WTC11 (cell line): ENCODE data around the gene GALNT15. TPM values are rescaled to one million over a fixed set of nuclear protein-coding genes. Genes with fewer than 3 reads are reported as not detected.

Experiments used
- ATAC-seq: fragments of 200-7000 bp; cut with Tn5 transposase; 2 replicates; pipeline ENCODE4 v1.10.0; 2021; ENCODE audit warnings: mild to moderate bottlenecking, moderate library complexity
- CTCF ChIA-PET: fragments of 300-600 bp; sonication (Branson Sonifier 250); formaldehyde crosslinking; loops from one replicate; lab custom pipeline; 2021; ENCODE audit warnings: antibody characterized with exemption; lab: Charles Lee
- POLR2A ChIA-PET: fragments of 350-600 bp; sonication (Branson Sonifier 250); formaldehyde crosslinking; loops from one replicate; lab custom pipeline; 2021; ENCODE audit warnings: antibody characterized with exemption; lab: Charles Lee
- DNase-seq: peaks from one replicate; pipeline ENCODE4 v3.0.0; 2021; ENCODE audit warnings: low spot score
- H3K27ac Mint-ChIP-seq: 2 replicates; pipeline ENCODE4 v1.8.0; 2021; ENCODE audit warnings: mixed read lengths
- H3K27me3 Mint-ChIP-seq: 2 replicates; pipeline ENCODE4 v1.8.0; 2021; ENCODE audit warnings: low read depth, mild to moderate bottlenecking, moderate library complexity, mixed read lengths
- H3K36me3 Mint-ChIP-seq: 2 replicates; pipeline ENCODE4 v1.8.0; 2021; ENCODE audit warnings: mixed read lengths
- H3K4me1 Mint-ChIP-seq: 2 replicates; pipeline ENCODE4 v1.8.0; 2022; ENCODE audit warnings: mixed read lengths
- H3K4me3 Mint-ChIP-seq: 2 replicates; pipeline ENCODE4 v1.8.0; 2021; ENCODE audit warnings: mild to moderate bottlenecking, moderate library complexity, mixed read lengths
- H3K9me3 Mint-ChIP-seq: 2 replicates; pipeline ENCODE4 v1.8.0; 2021; ENCODE audit warnings: mixed read lengths
- ATF2 ChIP-seq: sonication (generic); formaldehyde crosslinking; IDR thresholded peaks from 2 replicates; pipeline ENCODE4 v1.8.1; 2022; ENCODE audit warnings: low read depth, missing genetic modification reagents, borderline replicate concordance
- CBFB ChIP-seq: sonication (generic); formaldehyde crosslinking; IDR thresholded peaks from 2 replicates; pipeline ENCODE4 v1.8.1; 2022; ENCODE audit warnings: mild to moderate bottlenecking, low read depth, missing genetic modification reagents
- ERG ChIP-seq: fragments of 250-450 bp; sonication (Bioruptor Pico); IDR thresholded peaks from 2 replicates; pipeline ENCODE4 v1.8.0; 2021; ENCODE audit warnings: mild to moderate bottlenecking
- FOXP4 ChIP-seq: sonication (generic); formaldehyde crosslinking; IDR thresholded peaks from 2 replicates; pipeline ENCODE4 v1.8.0; 2022; ENCODE audit warnings: mild to moderate bottlenecking, missing genetic modification reagents
- GABPB1 ChIP-seq: sonication (generic); formaldehyde crosslinking; IDR thresholded peaks from 2 replicates; pipeline ENCODE4 v1.8.1; 2023; ENCODE audit warnings: mild to moderate bottlenecking, missing genetic modification reagents
- IRF1 ChIP-seq: sonication (generic); formaldehyde crosslinking; IDR thresholded peaks from 2 replicates; pipeline ENCODE4 v1.8.0; 2023; ENCODE audit warnings: missing genetic modification reagents
- KAT7 ChIP-seq: sonication (generic); formaldehyde crosslinking; IDR thresholded peaks from 2 replicates; pipeline ENCODE4 v1.8.1; 2023; ENCODE audit warnings: missing genetic modification reagents, mild to moderate bottlenecking, borderline replicate concordance
- MAX ChIP-seq: sonication (generic); formaldehyde crosslinking; IDR thresholded peaks from 2 replicates; pipeline ENCODE4 v1.8.0; 2022; ENCODE audit warnings: mild to moderate bottlenecking, missing genetic modification reagents
- NFE2L1 ChIP-seq: sonication (generic); formaldehyde crosslinking; IDR thresholded peaks from 2 replicates; pipeline ENCODE4 v1.8.1; 2023; ENCODE audit warnings: missing genetic modification reagents
- PRDM15 ChIP-seq: sonication (generic); formaldehyde crosslinking; IDR thresholded peaks from 2 replicates; pipeline ENCODE4 v1.8.0; 2022; ENCODE audit warnings: missing genetic modification reagents
- RELA ChIP-seq: sonication (generic); formaldehyde crosslinking; IDR thresholded peaks from 2 replicates; pipeline ENCODE4 v1.8.1; 2022; ENCODE audit warnings: missing genetic modification reagents, mild to moderate bottlenecking, borderline replicate concordance
- SOX15 ChIP-seq: fragments of 250-450 bp; sonication (Bioruptor Pico); IDR thresholded peaks from 2 replicates; pipeline ENCODE4 v1.9.0; 2021; ENCODE audit warnings: mild to moderate bottlenecking
- TEAD4 ChIP-seq: sonication (generic); formaldehyde crosslinking; IDR thresholded peaks from 2 replicates; pipeline ENCODE4 v1.8.0; 2022; ENCODE audit warnings: mild to moderate bottlenecking, missing genetic modification reagents
- ZNF219 ChIP-seq: sonication (generic); formaldehyde crosslinking; IDR thresholded peaks from 2 replicates; pipeline ENCODE4 v1.8.0; 2023; ENCODE audit warnings: missing genetic modification reagents, mild to moderate bottlenecking, borderline replicate concordance
- ZNF263 ChIP-seq: sonication (generic); formaldehyde crosslinking; IDR thresholded peaks from 2 replicates; pipeline ENCODE4 v1.8.1; 2022; ENCODE audit warnings: low read depth, mild to moderate bottlenecking, moderate library complexity, missing genetic modification reagents
- ZNF281 ChIP-seq: sonication (generic); formaldehyde crosslinking; IDR thresholded peaks from 2 replicates; pipeline ENCODE4 v1.8.0; 2023; ENCODE audit warnings: mild to moderate bottlenecking, missing genetic modification reagents
- ZNF532 ChIP-seq: fragments of 250-450 bp; sonication (Bioruptor Pico); IDR thresholded peaks from 2 replicates; pipeline ENCODE4 v1.9.0; 2021; ENCODE audit warnings: mild to moderate bottlenecking, borderline replicate concordance
- total RNA-seq: library from RNA; stranded (reverse); gene quantifications from 3 replicates; pipeline ENCODE4 v1.2.3, GENCODE V29; 2021

GALNT15 gene
- total RNA-seq, 1 experiment from 2014 or later, result 0.15 TPM

- TF ChIP-seq ERG (CRISPR knock-in tag), result no peak
- TF ChIP-seq GABPB1 (CRISPR knock-in tag), result no peak
- TF ChIP-seq KAT7 (CRISPR knock-in tag), result no peak
- no peak for TF ChIP-seq PRDM15 (CRISPR knock-in tag)
- TF ChIP-seq ATF2 (CRISPR knock-in tag), result no peak
- TF ChIP-seq SOX15 (CRISPR knock-in tag), result no peak
Observed at GRCh38 chr3:16200411-16200810, 25.9 kb downstream of the GALNT15 start (continued).

- no peak for DNase-seq
- H3K9me3 Mint-ChIP-seq, result peaks cover 6% of the 10 kb centered on the region
- H3K4me1 Mint-ChIP-seq, result peaks cover 13% of the 10 kb centered on the region
- no peak overlapping the region for H3K27ac Mint-ChIP-seq
- ChIA-PET CTCF (interaction anchor here (1.8 kb wide), 1 partner anchor 228 kb away, joined by 4 read pairs; no protein-coding TSS in a partner anchor), POLR2A (no interaction called here)
- H3K27me3 Mint-ChIP-seq, result peaks cover 6% of the 10 kb centered on the region
- H3K36me3 Mint-ChIP-seq, result no peaks in the 10 kb centered on the region
- peak; percentile 77 for ATAC-seq
- H3K4me3 Mint-ChIP-seq, result no peak overlapping the region
- TF ChIP-seq ZNF532 (CRISPR knock-in tag), result no peak
- TF ChIP-seq RELA, result no peak
- no peak for TF ChIP-seq ZNF219 (CRISPR knock-in tag)
- TF ChIP-seq TEAD4, result no peak
- no peak for TF ChIP-seq ZNF263 (CRISPR knock-in tag)
- TF ChIP-seq FOXP4 (CRISPR knock-in tag), result no peak
- TF ChIP-seq ZNF281 (CRISPR knock-in tag), result no peak
- TF ChIP-seq IRF1, result no peak
- no peak for TF ChIP-seq KAT7 (CRISPR knock-in tag)
- TF ChIP-seq CBFB, result no peak
- TF ChIP-seq MAX, result no peak
- TF ChIP-seq NFE2L1 (CRISPR knock-in tag), result no peak
Observed at GRCh38 chr3:16203031-16203430, 28.6 kb downstream of the GALNT15 start.
